H1 (cell line): ENCODE results near the gene DVL2. TPM values are rescaled to one million over a fixed set of nuclear protein-coding genes. Genes with fewer than 3 reads are reported as not detected.

Experiments
- HDAC2 ChIP-seq, 2 experiments: fragments of 300-600 bp in 1 of 2; sonication (generic) in 1 of 2; IDR thresholded peaks; 2 replicates each; pipeline ENCODE4 v1.6.1; 2011 to 2012; ENCODE audit warnings: low read depth in 2 of 2, low read length in 2 of 2, mild to moderate bottlenecking in 2 of 2, moderate library complexity in 2 of 2, borderline replicate concordance in 1 of 2, inconsistent platforms in 1 of 2
- SIRT6 ChIP-seq: IDR thresholded peaks from one replicate; pipeline ENCODE4 v1.7.1; 2012; ENCODE audit warnings: low read length, inconsistent platforms
- SUZ12 ChIP-seq: fragments of 200-600 bp; sonication (generic); IDR thresholded peaks from 2 replicates; pipeline ENCODE4 v1.6.1; 2012; ENCODE audit warnings: mild to moderate bottlenecking, inconsistent platforms, low read length, moderate library complexity, mixed read lengths
- polyA plus RNA-seq, 7 experiments: library from polyadenylated mRNA; depleted of rRNA in 3 of 7; stranded (reverse) in 5 of 7; unstranded in 2 of 7; fragments of >200 nt in 5 of 7; fragments of 200-250 nt in 2 of 7; gene quantifications; 1 replicate in 5 of 7; 2 replicates in 1 of 7; 4 replicates in 1 of 7; pipeline versions ENCODE4 v1.2.1 to v1.2.3, GENCODE V29; 2011 to 2013; ENCODE audit warnings: missing spikeins in 2 of 7, mixed read lengths in 2 of 7
- total RNA-seq: library from RNA; stranded (reverse); fragmentation: NEBNext Ultra II Directional; extraction: Animal tissue kit (Norgen Biotek cat#: 25700); gene quantifications from 2 replicates; pipeline ENCODE4 v1.2.1, GENCODE V29; 2021

DVL2 gene
- total and polyA plus RNA-seq, 2 of the 8 experiments (the other 6 are each of a cell fraction or from before 2014, with no cell fraction given): 19.0 to 59.6 TPM

GRCh38 chr17:7190276-7190917, 43.9 kb downstream of the DVL2 start (continued):
- TF ChIP-seq HDAC2 (IDR thresholded peaks at IDR 0.05; ENCODE audit: borderline replicate concordance in 1 of 2, low read depth in 2 of 2, low read length in 2 of 2): no peak
- no peak for TF ChIP-seq SIRT6
- TF ChIP-seq SUZ12: no peak
